ENCODE results near the gene GAS1. TPM values are rescaled to one million over a fixed set of nuclear protein-coding genes. Genes with fewer than 3 reads are reported as not detected.

GAS1 gene
- total and polyA plus RNA-seq, 7 experiments from 2014 or later, result 0.07 to 0.51 (median 0.17) TPM; not detected in 1

GRCh38 chr9:86977205-86977835, 30.0 kb upstream of the GAS1 start:
- no peaks in the 10 kb centered on the region for H3K4me1 ChIP-seq (ENCODE audit: control insufficient read depth in 2 of 2, insufficient read depth in 2 of 2, low read length in 2 of 2)
- H3K27me3 ChIP-seq (ENCODE audit: control insufficient read depth in 2 of 2, insufficient read depth in 2 of 2, low read length in 2 of 2), result no peaks in the 10 kb centered on the region
- H3K4me1 Mint-ChIP-seq, result peaks cover 0 to 1% (median 0%) of the 10 kb centered on the region in 7 donors
- H3K36me3 Mint-ChIP-seq, result no peaks in the 10 kb centered on the region
- no peak overlapping the region for H3K4me3 Mint-ChIP-seq
- no peak overlapping the region for H3K27ac Mint-ChIP-seq
- CTCF ChIA-PET, result no interaction called here
- H3K36me3 ChIP-seq (ENCODE audit: control insufficient read depth in 2 of 3, insufficient read depth in 3 of 3, low read length in 3 of 3), result no peaks in the 10 kb centered on the region
- no peaks in the 10 kb centered on the region for H3K9me3 Mint-ChIP-seq
- peaks cover 2 to 59% (median 49%) of the 10 kb centered on the region in 5 donors for H3K27me3 Mint-ChIP-seq
- ATAC-seq, result no peak
- intact Hi-C loops (cut with micrococcal nuclease), result no loop called here
- H3K4me3 ChIP-seq (ENCODE audit: low read length), result no peak overlapping the region
- H3K27ac ChIP-seq (ENCODE audit: low read depth, low read length), result no peak overlapping the region
- POLR2A ChIA-PET, result no interaction called here
- H3K9me3 ChIP-seq (ENCODE audit: control insufficient read depth in 2 of 3, low read length in 3 of 3), result no peaks in the 10 kb centered on the region
- no peak for DNase-seq

- Histone ChIP-seq H3K27me3 (ENCODE audit: control insufficient read depth in 2 of 2, insufficient read depth in 2 of 2, low read length in 2 of 2) (no peaks in the 10 kb centered on the region), H3K27ac (ENCODE audit: low read depth, low read length) (no peak overlapping the region), H3K4me1 (ENCODE audit: control insufficient read depth in 2 of 2, insufficient read depth in 2 of 2, low read length in 2 of 2) (no peaks in the 10 kb centered on the region), H3K4me3 (ENCODE audit: low read length) (no peak overlapping the region), H3K36me3 (ENCODE audit: control insufficient read depth in 2 of 3, insufficient read depth in 3 of 3, low read length in 3 of 3) (no peaks in the 10 kb centered on the region), H3K9me3 (ENCODE audit: control insufficient read depth in 2 of 3, low read length in 3 of 3) (no peaks in the 10 kb centered on the region)
- no peak for ATAC-seq
- H3K4me3 Mint-ChIP-seq, result no peak overlapping the region
- H3K36me3 Mint-ChIP-seq, result no peaks in the 10 kb centered on the region
- ChIA-PET CTCF (no interaction called here), POLR2A (no interaction called here)
- DNase-seq, result no peak
- peaks cover 2 to 61% (median 46%) of the 10 kb centered on the region in 5 donors for H3K27me3 Mint-ChIP-seq
- intact Hi-C loops (cut with micrococcal nuclease), result no loop called here
- no peaks in the 10 kb centered on the region for H3K9me3 Mint-ChIP-seq
- H3K27ac Mint-ChIP-seq, result no peak overlapping the region
- peaks cover 0 to 1% (median 0%) of the 10 kb centered on the region in 7 donors for H3K4me1 Mint-ChIP-seq
Measured at GRCh38 chr9:86975606-86976005, 28.3 kb upstream of the GAS1 start.

GRCh38 chr9:86975036-86975435, 27.7 kb upstream of the GAS1 start:
- Histone ChIP-seq H3K27ac (ENCODE audit: low read depth, low read length) (no peak overlapping the region), H3K4me3 (ENCODE audit: low read length) (no peak overlapping the region), H3K36me3 (ENCODE audit: control insufficient read depth in 2 of 3, insufficient read depth in 3 of 3, low read length in 3 of 3) (no peaks in the 10 kb centered on the region), H3K4me1 (ENCODE audit: control insufficient read depth in 2 of 2, insufficient read depth in 2 of 2, low read length in 2 of 2) (no peaks in the 10 kb centered on the region), H3K27me3 (ENCODE audit: control insufficient read depth in 2 of 2, insufficient read depth in 2 of 2, low read length in 2 of 2) (no peaks in the 10 kb centered on the region), H3K9me3 (ENCODE audit: control insufficient read depth in 2 of 3, low read length in 3 of 3) (no peaks in the 10 kb centered on the region)
- DNase-seq (no peak), ATAC-seq (no peak)
- H3K9me3 Mint-ChIP-seq, result no peaks in the 10 kb centered on the region
- POLR2A ChIA-PET, result no interaction called here
- peaks cover 2 to 65% (median 50%) of the 10 kb centered on the region in 5 donors for H3K27me3 Mint-ChIP-seq
- intact Hi-C loops (cut with micrococcal nuclease), result no loop called here
- peaks cover 0 to 1% (median 0%) of the 10 kb centered on the region in 7 donors for H3K4me1 Mint-ChIP-seq
- H3K4me3 Mint-ChIP-seq, result no peak overlapping the region
- H3K27ac Mint-ChIP-seq, result no peak overlapping the region
- no peaks in the 10 kb centered on the region for H3K36me3 Mint-ChIP-seq
- CTCF ChIA-PET, result no interaction called here

- intact Hi-C loops (cut with micrococcal nuclease), result no loop called here
- Mint-ChIP-seq H3K27ac (no peak overlapping the region), H3K4me3 (no peak overlapping the region), H3K27me3 (peaks cover 2 to 63% (median 46%) of the 10 kb centered on the region in 5 donors), H3K4me1 (peaks cover 0 to 1% (median 0%) of the 10 kb centered on the region in 7 donors), H3K9me3 (no peaks in the 10 kb centered on the region), H3K36me3 (no peaks in the 10 kb centered on the region)
- Histone ChIP-seq H3K9me3 (ENCODE audit: control insufficient read depth in 2 of 3, low read length in 3 of 3) (no peaks in the 10 kb centered on the region), H3K27ac (ENCODE audit: low read depth, low read length) (no peak overlapping the region), H3K36me3 (ENCODE audit: control insufficient read depth in 2 of 3, insufficient read depth in 3 of 3, low read length in 3 of 3) (no peaks in the 10 kb centered on the region), H3K4me3 (ENCODE audit: low read length) (no peak overlapping the region), H3K27me3 (ENCODE audit: control insufficient read depth in 2 of 2, insufficient read depth in 2 of 2, low read length in 2 of 2) (no peaks in the 10 kb centered on the region), H3K4me1 (ENCODE audit: control insufficient read depth in 2 of 2, insufficient read depth in 2 of 2, low read length in 2 of 2) (no peaks in the 10 kb centered on the region)
- ATAC-seq (no peak), DNase-seq (no peak)
- CTCF ChIA-PET, result no interaction called here
- POLR2A ChIA-PET, result no interaction called here
Measured at GRCh38 chr9:86974421-86974820, 27.1 kb upstream of the GAS1 start.

GRCh38 chr9:86971742-86972141, 24.4 kb upstream of the GAS1 start:
- H3K4me1 Mint-ChIP-seq, result peaks cover 0 to 1% (median 0%) of the 10 kb centered on the region in 7 donors
- DNase-seq, result no peak
- Histone ChIP-seq H3K9me3 (ENCODE audit: control insufficient read depth in 2 of 3, low read length in 3 of 3) (no peaks in the 10 kb centered on the region), H3K36me3 (ENCODE audit: control insufficient read depth in 2 of 3, insufficient read depth in 3 of 3, low read length in 3 of 3) (no peaks in the 10 kb centered on the region), H3K4me1 (ENCODE audit: control insufficient read depth in 2 of 2, insufficient read depth in 2 of 2, low read length in 2 of 2) (no peaks in the 10 kb centered on the region), H3K4me3 (ENCODE audit: low read length) (no peak overlapping the region), H3K27ac (ENCODE audit: low read depth, low read length) (no peak overlapping the region), H3K27me3 (ENCODE audit: control insufficient read depth in 2 of 2, insufficient read depth in 2 of 2, low read length in 2 of 2) (no peaks in the 10 kb centered on the region)
- no peak for ATAC-seq
- CTCF ChIA-PET, result no interaction called here
- peaks cover 2 to 60% (median 45%) of the 10 kb centered on the region in 5 donors for H3K27me3 Mint-ChIP-seq
- H3K9me3 Mint-ChIP-seq, result no peaks in the 10 kb centered on the region
- POLR2A ChIA-PET, result no interaction called here
- no peak overlapping the region for H3K27ac Mint-ChIP-seq
- no peak overlapping the region for H3K4me3 Mint-ChIP-seq
- no peaks in the 10 kb centered on the region for H3K36me3 Mint-ChIP-seq
- intact Hi-C loops (cut with micrococcal nuclease), result no loop called here

GRCh38 chr9:86968258-86968920, 21.1 kb upstream of the GAS1 start:
- POLR2A ChIA-PET, result no interaction called here
- Mint-ChIP-seq H3K27ac (no peak overlapping the region), H3K4me3 (no peak overlapping the region), H3K9me3 (no peaks in the 10 kb centered on the region), H3K4me1 (peaks cover 0 to 3% (median 0%) of the 10 kb centered on the region in 7 donors), H3K27me3 (peaks cover 0 to 48% (median 33%) of the 10 kb centered on the region in 5 donors), H3K36me3 (no peaks in the 10 kb centered on the region)
- no peaks in the 10 kb centered on the region for H3K36me3 ChIP-seq (ENCODE audit: control insufficient read depth in 2 of 3, insufficient read depth in 3 of 3, low read length in 3 of 3)
- no peaks in the 10 kb centered on the region for H3K4me1 ChIP-seq (ENCODE audit: control insufficient read depth in 2 of 2, insufficient read depth in 2 of 2, low read length in 2 of 2)
- H3K9me3 ChIP-seq (ENCODE audit: control insufficient read depth in 2 of 3, low read length in 3 of 3), result no peaks in the 10 kb centered on the region
- intact Hi-C loops (cut with micrococcal nuclease), result no loop called here
- H3K27ac ChIP-seq (ENCODE audit: low read depth, low read length), result no peak overlapping the region
- no peak for ATAC-seq
- no peak overlapping the region for H3K4me3 ChIP-seq (ENCODE audit: low read length)
- DNase-seq, result no peak
- CTCF ChIA-PET, result no interaction called here
- no peaks in the 10 kb centered on the region for H3K27me3 ChIP-seq (ENCODE audit: control insufficient read depth in 2 of 2, insufficient read depth in 2 of 2, low read length in 2 of 2)

Measured in naive thymus-derived CD4-positive, alpha-beta T cell (primary cell).